Measurements from ENCODE around the gene KRT71. TPM values are rescaled to one million over a fixed set of nuclear protein-coding genes. Genes with fewer than 3 reads are reported as not detected.
"Not testable (repeated sequence)": the region's sequence is repeated elsewhere in the genome, so short reads cannot be mapped to it uniquely, and the experiment has no call there.

KRT71 gene
- total RNA-seq, 3 donors from 2014 or later = 0.16 TPM; not detected in 2

DNA sequence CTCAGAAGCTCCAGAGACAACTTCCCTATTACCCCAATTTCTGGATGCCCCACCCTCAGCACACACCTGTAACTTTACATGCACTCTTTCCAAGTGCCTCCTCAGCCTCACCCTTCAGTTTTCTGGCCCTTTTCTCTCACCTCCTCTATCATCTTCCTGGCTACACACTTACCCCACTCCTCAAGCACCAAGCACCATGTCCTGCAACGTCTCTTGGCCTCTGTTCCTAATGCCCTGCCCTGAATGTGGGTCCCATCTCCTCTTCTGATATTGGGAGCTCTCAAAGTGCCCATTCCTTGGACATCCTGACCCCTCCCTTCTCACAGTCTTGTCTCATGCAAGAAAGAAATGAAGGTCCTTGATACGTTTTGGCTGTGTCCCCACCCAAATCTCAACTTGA is 47.1 kb upstream of the KRT71 start:
- TF ChIP-seq POLR2A (IDR thresholded peaks at IDR 0.05) (no peak), POLR2AphosphoS5 (IDR thresholded peaks at IDR 0.05) (no peak)
- TF ChIP-seq, protein P1, sequence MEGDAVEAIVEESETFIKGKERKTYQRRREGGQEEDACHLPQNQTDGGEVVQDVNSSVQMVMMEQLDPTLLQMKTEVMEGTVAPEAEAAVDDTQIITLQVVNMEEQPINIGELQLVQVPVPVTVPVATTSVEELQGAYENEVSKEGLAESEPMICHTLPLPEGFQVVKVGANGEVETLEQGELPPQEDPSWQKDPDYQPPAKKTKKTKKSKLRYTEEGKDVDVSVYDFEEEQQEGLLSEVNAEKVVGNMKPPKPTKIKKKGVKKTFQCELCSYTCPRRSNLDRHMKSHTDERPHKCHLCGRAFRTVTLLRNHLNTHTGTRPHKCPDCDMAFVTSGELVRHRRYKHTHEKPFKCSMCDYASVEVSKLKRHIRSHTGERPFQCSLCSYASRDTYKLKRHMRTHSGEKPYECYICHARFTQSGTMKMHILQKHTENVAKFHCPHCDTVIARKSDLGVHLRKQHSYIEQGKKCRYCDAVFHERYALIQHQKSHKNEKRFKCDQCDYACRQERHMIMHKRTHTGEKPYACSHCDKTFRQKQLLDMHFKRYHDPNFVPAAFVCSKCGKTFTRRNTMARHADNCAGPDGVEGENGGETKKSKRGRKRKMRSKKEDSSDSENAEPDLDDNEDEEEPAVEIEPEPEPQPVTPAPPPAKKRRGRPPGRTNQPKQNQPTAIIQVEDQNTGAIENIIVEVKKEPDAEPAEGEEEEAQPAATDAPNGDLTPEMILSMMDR (IDR thresholded peaks at IDR 0.05) = no peak
- peaks cover 0 to 36% of the 10 kb centered on the region in 2 donors for H3K27me3 ChIP-seq
- no peaks in the 10 kb centered on the region for H3K9me3 ChIP-seq
- no peak overlapping the region for H3K27ac ChIP-seq
- H3K4me1 ChIP-seq = no peaks in the 10 kb centered on the region
- no peak for DNase-seq (ENCODE audit: low spot score in 2 of 2)
- no peaks in the 10 kb centered on the region for H3K36me3 ChIP-seq
- intact Hi-C loops (cut with DNase I; ENCODE audit: low total_unique reads) = no loop called here
- no peak overlapping the region for H3K4me3 ChIP-seq

DNA sequence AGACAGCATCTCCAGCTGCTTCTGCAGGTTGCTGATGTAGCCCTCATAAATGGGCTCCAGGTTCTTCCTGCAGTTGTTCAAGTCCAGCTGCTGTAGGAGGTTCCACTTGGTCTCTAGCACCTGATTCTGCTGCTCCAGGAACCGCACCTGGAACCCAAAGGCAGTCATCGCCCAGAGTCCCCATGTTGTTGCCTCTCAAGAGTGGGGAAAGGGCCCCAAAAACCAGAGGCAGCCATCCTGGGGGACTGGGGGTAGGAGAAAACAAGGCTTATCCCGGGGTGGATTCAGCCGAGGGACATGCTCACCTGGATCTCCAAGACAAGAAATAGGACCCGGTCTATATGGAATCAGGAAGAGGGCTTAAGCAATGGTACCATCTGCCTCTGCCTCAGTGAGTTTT is 46.0 kb upstream of the KRT71 start:
- intact Hi-C loops (cut with DNase I; ENCODE audit: low total_unique reads) = no loop called here
- no peak overlapping the region for H3K27ac ChIP-seq
- DNase-seq (ENCODE audit: low spot score in 2 of 2) = no peak

DNA sequence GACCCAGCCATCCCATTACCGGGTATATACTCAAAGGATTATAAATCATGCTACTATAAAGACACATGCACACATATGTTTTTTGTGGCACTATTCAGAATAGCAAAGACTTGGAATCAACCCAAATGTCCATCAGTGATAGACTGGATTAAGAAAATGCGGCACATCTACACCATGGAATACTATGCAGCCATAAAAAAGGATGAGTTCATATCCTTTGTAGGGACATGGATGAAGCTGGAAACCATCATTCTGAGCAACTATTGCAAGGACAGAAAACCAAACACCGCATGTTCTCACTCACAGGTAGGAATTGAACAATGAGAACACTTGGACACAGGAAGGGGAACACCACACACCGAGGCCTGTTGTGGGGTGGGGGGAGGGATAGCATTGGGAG is 41.3 kb upstream of the KRT71 start:
- DNase-seq (ENCODE audit: low spot score in 2 of 2); H3K4me1 ChIP-seq; H3K27ac ChIP-seq; H3K9me3 ChIP-seq; H3K4me3 ChIP-seq; intact Hi-C loops (cut with DNase I; ENCODE audit: low total_unique reads); H3K36me3 ChIP-seq: not testable (repeated sequence)
- peaks cover 0 to 13% of the 10 kb centered on the region in 2 donors for H3K27me3 ChIP-seq

More for the DNA sequence above, 46.0 kb upstream of the KRT71 start:
- H3K9me3 ChIP-seq = no peaks in the 10 kb centered on the region
- H3K36me3 ChIP-seq = no peaks in the 10 kb centered on the region
- TF ChIP-seq POLR2AphosphoS5 (IDR thresholded peaks at IDR 0.05) (no peak), POLR2A (IDR thresholded peaks at IDR 0.05) (no peak)
- TF ChIP-seq, protein P1 (IDR thresholded peaks at IDR 0.05) = no peak
- H3K4me1 ChIP-seq = no peaks in the 10 kb centered on the region
- peaks cover 0 to 36% of the 10 kb centered on the region in 2 donors for H3K27me3 ChIP-seq
- H3K4me3 ChIP-seq = no peak overlapping the region

DNA sequence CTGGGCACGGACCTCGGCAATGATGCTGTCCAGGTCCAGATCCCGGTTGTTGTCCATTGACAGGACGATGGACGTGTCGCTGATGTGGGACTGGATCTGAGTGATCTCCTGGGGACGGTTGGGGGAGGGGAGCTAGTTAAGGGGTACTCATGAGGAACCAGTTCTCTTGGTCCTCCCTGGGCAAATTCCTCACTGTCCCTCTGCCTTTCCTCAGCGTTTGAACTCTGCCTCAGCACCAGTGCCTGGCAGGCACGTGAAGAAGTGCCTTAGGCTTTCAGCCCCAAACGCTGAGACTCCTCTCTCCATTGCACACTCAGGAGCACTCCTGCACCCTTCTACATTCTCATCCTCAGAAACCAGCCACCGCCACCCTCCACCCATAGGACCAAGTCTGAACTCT is 38.6 kb upstream of the KRT71 start:
- TF ChIP-seq POLR2A (IDR thresholded peaks at IDR 0.05) (no peak), POLR2AphosphoS5 (IDR thresholded peaks at IDR 0.05) (no peak)
- TF ChIP-seq, protein P1 (IDR thresholded peaks at IDR 0.05) = no peak
- no peaks in the 10 kb centered on the region for H3K9me3 ChIP-seq
- H3K4me1 ChIP-seq = no peaks in the 10 kb centered on the region
- H3K27me3 ChIP-seq = peaks cover 0 to 8% of the 10 kb centered on the region in 2 donors
- no peak overlapping the region for H3K4me3 ChIP-seq
- intact Hi-C loops (cut with DNase I; ENCODE audit: low total_unique reads) = no loop called here
- no peak for DNase-seq (ENCODE audit: low spot score in 2 of 2)
- H3K36me3 ChIP-seq = no peaks in the 10 kb centered on the region
- H3K27ac ChIP-seq = no peak overlapping the region

GRCh38 chr12:52590021-52590420 is 37.1 kb upstream of the KRT71 start:
- intact Hi-C loops (cut with DNase I; ENCODE audit: low total_unique reads) = no loop called here
- no peaks in the 10 kb centered on the region for H3K9me3 ChIP-seq
- DNase-seq (ENCODE audit: low spot score in 2 of 2) = no peak
- peaks cover 0 to 8% of the 10 kb centered on the region in 2 donors for H3K27me3 ChIP-seq
- H3K4me1 ChIP-seq = no peaks in the 10 kb centered on the region
- H3K36me3 ChIP-seq = no peaks in the 10 kb centered on the region
- TF ChIP-seq, protein P1 (IDR thresholded peaks at IDR 0.05) = no peak
- no peak for TF ChIP-seq POLR2AphosphoS5 (IDR thresholded peaks at IDR 0.05)
- TF ChIP-seq POLR2A (IDR thresholded peaks at IDR 0.05) = no peak
- H3K27ac ChIP-seq = no peak overlapping the region
- H3K4me3 ChIP-seq = no peak overlapping the region

- Histone ChIP-seq H3K4me1 (no peaks in the 10 kb centered on the region), H3K36me3 (no peaks in the 10 kb centered on the region), H3K27me3 (peaks cover 0 to 2% of the 10 kb centered on the region in 2 donors), H3K27ac (no peak overlapping the region), H3K9me3 (no peaks in the 10 kb centered on the region), H3K4me3 (no peak overlapping the region)
- TF ChIP-seq POLR2A (IDR thresholded peaks at IDR 0.05) (no peak), POLR2AphosphoS5 (IDR thresholded peaks at IDR 0.05) (no peak)
- intact Hi-C loops (cut with DNase I; ENCODE audit: low total_unique reads) = loop anchor here (5.0 kb wide), 1 partner anchor 450 kb away; no protein-coding TSS in a partner anchor
- DNase-seq (ENCODE audit: low spot score in 2 of 2) = no peak
Measured at GRCh38 chr12:52587563-52587962, 34.6 kb upstream of the KRT71 start.
